CD4-positive, alpha-beta T cell treated with Interleukin-17A for 4 hours (primary cell): ENCODE data around the gene RAB36.

Source experiments
- DNase-seq: peaks from one replicate; pipeline ENCODE4 v3.0.0-alpha.2; 2020; ENCODE audit warnings: mixed read lengths

The RAB36 gene, protein sequence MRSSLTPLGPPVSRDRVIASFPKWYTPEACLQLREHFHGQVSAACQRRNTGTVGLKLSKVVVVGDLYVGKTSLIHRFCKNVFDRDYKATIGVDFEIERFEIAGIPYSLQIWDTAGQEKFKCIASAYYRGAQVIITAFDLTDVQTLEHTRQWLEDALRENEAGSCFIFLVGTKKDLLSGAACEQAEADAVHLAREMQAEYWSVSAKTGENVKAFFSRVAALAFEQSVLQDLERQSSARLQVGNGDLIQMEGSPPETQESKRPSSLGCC

GRCh38 chr22:23144932-23145877 is at the start of gene RAB36:
Gene RAB36 (plus strand): TSS chr22:23145477. CDS start chr22:23146617, 1,140 bp downstream.
- peak; percentile 93 for DNase-seq

- DNase-seq: no peak
These were observed 49.4 kb upstream of the RAB36 start for GRCh38 chr22:23095733-23096342.

- DNase-seq: no peak
These were observed 47.7 kb upstream of the RAB36 start for GRCh38 chr22:23097412-23098229.

- no peak for DNase-seq
These were observed 47.0 kb upstream of the RAB36 start for GRCh38 chr22:23098230-23098705.

GRCh38 chr22:23098718-23099530 is 46.4 kb upstream of the RAB36 start:
- no peak for DNase-seq

DNA sequence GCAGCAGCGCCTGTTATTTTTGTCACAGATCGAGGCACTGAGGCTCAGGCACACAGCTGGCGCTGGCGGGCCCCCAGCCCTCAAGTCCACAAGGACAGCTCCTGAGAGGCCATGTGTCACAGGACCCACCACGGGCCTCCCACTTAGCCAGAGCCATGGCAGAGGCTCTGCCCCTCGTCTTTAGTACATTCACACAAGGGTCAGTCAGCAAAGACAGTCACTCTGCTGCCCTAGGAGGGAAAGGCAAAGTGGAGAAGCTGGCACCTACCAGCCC is 45.8 kb upstream of the RAB36 start:
- no peak for DNase-seq

DNA sequence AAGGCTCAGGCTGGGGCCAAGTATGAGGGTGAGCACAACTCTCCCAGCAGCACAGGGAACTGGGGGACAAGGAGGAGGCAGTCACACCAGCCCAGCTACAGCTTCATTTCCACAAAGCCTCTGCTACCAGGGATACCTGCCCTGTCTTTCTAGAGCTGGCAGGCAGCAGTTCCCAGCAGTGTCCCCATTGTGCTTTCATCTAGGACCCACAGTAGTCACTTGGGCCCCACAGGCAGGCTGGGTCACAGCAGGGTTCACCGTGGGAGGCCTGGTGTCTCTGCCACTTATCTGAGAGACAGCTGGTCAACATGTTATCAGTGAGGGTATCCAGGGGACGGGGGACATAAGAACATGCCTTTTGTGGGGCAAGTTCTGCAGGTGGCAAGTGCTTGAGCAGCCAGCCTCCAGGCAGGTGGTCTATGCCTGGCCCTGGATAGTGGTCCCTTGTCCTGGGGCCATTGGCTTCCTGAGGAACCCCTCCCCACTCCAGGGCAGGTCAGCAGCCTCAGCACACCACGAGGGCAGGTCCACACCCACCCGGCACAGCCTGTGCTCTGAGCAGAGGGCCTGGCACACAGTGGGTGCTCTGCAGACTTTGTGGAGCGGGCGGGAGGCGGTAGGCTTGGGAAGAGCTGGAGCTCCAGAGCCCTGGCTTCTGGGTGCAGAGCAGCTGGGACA is 45.0 kb upstream of the RAB36 start:
- DNase-seq: no peak

DNA sequence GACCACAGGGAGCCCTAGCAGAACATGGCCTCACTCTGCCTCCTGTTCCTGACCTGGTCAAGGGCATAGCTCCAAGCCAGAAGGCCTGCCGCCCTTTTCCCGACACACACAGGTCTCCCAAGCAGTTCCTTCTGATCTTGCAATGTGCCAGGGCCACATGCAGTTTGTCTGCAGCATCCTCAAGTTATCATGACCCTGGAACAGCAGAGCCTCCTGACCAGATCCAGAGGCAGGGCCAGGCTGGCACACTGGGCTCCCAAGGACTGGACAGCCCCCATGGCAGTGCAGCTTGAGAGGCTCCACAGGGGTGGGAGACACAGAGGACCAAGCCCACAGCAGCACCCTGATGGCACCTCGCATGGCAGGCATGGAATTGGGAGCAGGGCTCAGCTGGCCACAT is 43.8 kb upstream of the RAB36 start:
- no peak for DNase-seq

DNA sequence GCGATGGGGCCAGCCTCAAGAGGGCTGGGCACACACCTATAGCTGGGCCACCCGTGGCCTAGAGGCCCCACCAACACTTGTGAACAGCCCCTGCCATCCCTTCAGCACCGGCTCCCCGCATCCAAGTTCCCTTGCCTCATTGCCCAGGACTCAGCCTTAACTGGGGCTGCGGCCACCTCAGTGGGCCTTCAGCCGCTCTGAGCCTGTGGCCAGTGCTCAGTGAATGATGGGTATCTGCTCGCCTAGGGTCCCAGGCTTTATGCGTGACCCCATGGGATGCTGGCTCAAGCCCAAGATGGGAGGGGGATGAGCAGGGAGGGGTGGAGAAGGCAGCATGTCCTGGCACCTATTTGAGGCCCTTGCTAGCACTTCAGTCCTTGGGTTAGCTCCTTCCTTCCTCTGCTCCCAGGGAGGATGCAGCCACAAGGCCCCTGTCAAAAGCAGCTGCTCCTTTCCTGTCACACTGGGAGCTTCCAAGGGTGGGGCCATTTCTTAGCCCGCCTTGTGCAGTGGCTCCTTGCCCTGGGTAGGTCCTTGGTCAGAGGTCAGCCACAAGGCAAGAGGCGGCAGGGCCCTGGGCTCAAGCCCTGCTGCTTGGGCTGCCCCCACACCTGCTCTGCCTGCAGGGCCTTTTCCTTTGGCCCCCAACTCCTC is 43.1 kb upstream of the RAB36 start:
- DNase-seq: no peak

DNA sequence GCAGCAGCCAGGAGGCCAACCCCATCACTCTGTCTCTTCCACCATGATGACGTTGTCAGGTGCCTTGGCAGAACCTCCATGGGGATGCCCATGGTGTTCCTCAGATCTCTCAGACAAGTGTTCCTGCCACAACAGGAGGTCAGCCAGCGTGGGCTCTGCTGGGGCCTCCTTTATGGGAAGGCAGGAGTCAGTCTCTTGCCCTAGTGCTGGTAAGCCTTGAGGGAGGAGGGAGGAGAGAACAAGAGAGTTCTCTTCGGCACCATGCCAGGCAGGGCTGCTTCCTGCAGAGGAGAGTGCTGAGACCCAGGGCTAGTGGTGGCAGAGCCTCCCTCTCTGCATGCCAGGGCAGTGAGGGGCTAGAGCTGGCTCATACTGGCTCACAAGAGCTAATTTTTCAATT is 42.5 kb upstream of the RAB36 start:
- no peak for DNase-seq

DNA sequence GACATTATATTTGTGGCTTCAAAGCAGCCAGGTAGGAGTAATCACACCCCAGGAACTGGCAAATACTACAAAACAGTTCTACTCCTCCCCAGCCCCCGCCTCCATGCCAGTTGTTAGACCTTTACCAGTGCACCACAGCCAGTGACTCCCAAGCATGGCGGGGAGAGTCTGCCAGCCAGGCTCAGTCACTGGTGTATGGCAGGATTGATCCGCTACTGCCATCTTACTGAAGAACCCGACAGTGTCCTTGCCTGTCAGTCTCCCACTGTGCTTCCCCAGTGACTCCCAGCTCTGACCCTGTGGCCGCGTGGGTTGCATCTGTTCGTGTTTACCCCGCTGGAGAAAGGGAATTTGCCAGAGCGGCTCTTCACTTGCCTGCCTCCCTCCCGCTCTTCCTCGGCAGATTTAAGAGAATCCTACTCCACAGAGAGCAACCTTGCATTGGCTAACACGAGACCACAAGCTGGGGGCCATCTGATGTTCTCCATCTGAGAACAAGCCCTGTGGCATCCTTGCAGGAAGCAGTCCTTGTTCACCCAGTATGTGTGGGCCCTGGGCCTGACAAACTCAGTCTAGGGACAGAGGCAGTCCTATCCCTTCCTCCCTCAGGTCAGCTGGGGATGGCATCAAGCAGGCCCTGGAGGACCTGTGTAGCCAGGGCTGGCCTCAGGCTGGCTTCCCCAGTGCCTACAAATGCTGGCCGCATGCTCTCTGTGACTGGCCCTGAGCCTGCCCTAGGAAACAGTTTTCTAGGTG is 41.9 kb upstream of the RAB36 start:
- no peak for DNase-seq

DNA sequence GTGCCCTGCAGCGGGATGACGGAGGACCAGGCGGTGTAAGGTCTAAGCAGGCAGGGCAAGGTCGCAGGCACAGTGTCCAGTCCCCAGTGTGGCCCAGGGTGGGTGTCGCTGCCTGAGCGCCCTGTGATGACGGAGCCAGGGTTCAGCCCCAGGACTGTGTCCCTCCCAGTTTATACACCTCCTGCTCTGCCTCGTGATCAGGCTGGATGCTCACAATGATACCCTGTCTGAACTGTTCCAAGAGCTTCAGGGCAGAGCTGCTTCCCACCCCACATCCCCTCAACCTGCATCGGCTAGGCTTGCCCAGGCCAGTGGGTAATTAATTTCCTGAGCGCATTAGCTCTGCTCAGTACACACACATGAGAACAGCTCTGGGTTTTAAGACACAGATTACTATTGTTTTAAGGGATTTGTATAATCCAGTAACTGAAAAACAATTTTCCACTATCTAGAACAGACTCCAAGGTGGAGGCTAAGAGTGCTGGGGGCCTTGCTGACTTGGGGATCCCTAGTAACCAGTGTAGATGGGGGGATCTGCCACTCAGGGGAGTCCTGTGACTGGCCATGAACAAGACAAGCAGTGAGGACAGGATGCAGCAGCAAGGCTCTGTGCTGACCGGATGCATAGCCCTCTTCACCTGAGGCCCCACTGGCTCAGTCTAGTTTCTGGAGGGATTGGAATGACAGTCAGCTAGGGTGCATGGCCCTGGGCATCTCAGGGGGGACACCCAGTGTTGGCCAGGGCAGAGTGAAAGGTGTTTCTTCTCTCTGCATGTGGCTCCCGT is 40.9 kb upstream of the RAB36 start:
- no peak for DNase-seq

DNA sequence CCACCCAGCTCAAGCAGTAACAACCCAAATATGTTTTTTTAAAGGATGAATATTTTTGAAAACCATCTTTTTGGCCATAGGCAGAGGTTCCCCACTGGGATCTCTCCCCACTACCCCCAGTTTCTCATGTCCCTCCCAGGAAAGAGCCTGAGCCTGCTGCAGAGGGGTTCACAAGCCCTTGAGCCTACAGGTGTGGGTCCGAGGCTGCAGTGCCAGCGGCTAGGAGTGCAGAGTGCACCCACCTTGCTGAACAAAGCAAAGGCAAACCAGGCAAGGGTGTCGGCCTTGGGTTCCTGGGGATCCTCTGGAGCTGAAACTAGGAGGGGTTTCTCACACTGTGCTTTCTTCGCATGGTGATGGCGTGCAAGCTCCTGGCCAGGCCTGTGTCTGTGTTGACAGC is 40.0 kb upstream of the RAB36 start:
- no peak for DNase-seq

DNA sequence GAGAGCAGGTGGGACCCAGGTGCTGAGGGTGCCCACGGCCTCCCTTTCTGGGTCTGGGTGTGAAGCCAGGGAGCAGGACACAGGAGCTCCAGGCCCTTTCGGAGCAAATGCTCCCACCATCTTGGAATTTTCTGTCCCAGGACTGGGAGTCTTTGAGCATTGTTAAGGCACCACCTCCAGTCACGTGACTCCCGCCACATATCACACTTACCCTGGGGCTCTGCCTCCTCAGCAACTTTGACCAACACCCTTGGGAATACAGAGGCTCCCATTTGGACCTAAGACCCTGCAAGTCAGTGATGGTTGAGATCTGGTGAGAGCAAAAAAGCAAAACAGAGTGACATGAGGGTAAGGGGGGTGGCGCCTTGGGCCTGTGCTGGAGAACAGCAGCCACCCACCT is 39.4 kb upstream of the RAB36 start:
- DNase-seq: no peak

- DNase-seq: no peak
These were observed 38.9 kb upstream of the RAB36 start for GRCh38 chr22:23106344-23106743.

DNA sequence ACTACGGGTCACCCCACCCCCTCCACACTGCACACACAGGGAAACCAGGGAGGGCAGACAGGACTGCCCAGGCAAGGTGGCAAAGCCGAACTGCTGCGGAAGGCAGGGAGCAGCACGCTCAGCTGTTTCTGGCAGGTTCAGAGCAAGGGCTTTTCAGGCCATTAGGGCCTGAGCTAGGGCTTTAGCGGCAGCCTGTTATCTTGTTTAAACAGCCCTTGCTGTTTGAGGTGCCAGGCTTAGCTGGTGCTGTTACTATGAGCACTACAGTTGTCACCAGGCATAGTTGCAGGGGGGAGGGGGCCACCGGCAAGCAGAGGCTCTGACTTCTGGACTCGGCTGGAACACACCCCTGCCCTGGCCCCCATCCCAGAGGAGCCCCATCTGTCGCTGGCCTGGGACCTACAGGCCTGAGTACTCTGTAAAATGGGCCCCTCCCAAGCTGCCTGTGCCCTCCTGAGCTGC is 38.3 kb upstream of the RAB36 start:
- no peak for DNase-seq

DNA sequence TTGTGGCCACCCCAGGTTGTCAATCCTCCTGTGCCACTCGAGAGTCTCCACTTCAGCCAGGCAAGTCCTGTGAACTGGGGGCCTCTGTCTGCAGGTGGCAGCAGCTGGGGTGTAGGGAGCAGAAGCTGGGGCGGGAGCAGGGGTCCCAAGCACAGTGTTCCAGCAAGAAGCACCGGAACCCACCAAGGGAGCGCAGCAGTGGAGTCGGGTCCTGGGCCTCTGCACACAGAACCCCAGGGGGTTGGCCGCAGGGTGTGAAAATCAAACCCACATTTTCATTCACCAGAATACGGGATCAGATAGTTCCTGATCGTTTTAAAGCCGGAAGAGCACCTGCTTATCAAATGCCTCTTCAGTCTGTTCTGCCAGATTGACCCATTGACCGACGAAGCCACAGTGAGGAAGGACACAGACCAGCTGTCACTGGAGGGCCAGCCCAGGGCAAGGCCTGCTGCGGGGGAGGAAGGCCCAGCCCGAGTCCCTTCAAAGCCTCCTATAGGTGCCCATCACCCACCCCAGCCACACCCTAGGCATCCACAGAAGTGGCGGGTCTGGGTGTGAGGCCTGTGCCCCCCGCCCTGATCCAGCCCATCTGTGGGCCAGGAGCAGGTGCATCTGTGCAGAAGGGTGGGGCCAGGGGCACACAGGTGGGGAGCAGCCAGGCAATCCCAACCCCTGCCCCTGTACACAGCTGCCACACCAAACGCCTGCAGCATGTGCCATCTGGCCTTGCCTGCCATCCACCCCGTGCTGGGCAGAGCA is 37.6 kb upstream of the RAB36 start:
- DNase-seq: no peak
